PC-3 (cell line): ENCODE data around the gene RRBP1. TPM values are rescaled to one million over a fixed set of nuclear protein-coding genes. Genes with fewer than 3 reads are reported as not detected.

Source experiments
- ATAC-seq: fragments of 200-7000 bp; cut with Tn5 transposase; 2 replicates; pipeline ENCODE4 v1.9.1; 2020; ENCODE audit warnings: mild to moderate bottlenecking, moderate library complexity
- BruUV-seq: library from RNA; stranded (reverse); fragments of 400-500 nt; replicated peaks from 2 replicates; lab custom pipeline; 2021; lab: Mats Ljungman, UMichigan
- CTCF ChIA-PET: fragments of 300-600 bp; sonication (Branson Sonifier 250); formaldehyde crosslinking; loops from one replicate; lab custom pipeline; 2022; ENCODE audit warnings: antibody characterized with exemption; lab: Charles Lee
- POLR2A ChIA-PET: fragments of 300-600 bp; sonication (Branson Sonifier 250); formaldehyde crosslinking; loops from one replicate; lab custom pipeline; 2022; ENCODE audit warnings: antibody characterized with exemption; ENCODE audit not compliant: unreplicated experiment; lab: Charles Lee
- DNase-seq: peaks from one replicate; pipeline ENCODE4 v3.0.0-alpha.2; 2015
- H2AFZ ChIP-seq: fragments of 300-600 bp; sonication (generic); 2 replicates; pipeline ENCODE4 v1.6.0; 2016; ENCODE audit warnings: antibody characterized with exemption, low read length
- H3F3A ChIP-seq: fragments of 300-600 bp; sonication (generic); one replicate; pipeline ENCODE4 v1.6.0; 2017; ENCODE audit warnings: antibody characterized with exemption, low read length, control low read depth, mild to moderate bottlenecking; ENCODE audit not compliant: unreplicated experiment
- H3K27ac ChIP-seq: fragments of 300-600 bp; sonication (generic); 2 replicates; pipeline ENCODE4 v1.5.1; 2016; ENCODE audit warnings: mild to moderate bottlenecking, low read length
- H3K27me3 ChIP-seq: fragments of 300-600 bp; sonication (generic); 2 replicates; pipeline ENCODE4 v1.6.1; 2016; ENCODE audit warnings: low read length, mixed read lengths
- H3K36me3 ChIP-seq: fragments of 300-600 bp; sonication (generic); 2 replicates; pipeline ENCODE4 v1.6.1; 2016; ENCODE audit warnings: low read depth, mixed run types, low read length, mixed read lengths
- H3K4me1 ChIP-seq: fragments of 300-600 bp; sonication (generic); 2 replicates; pipeline ENCODE4 v1.5.1; 2016; ENCODE audit warnings: low read length; ENCODE audit not compliant: insufficient read depth
- H3K4me2 ChIP-seq: fragments of 300-600 bp; sonication (generic); 2 replicates; pipeline ENCODE4 v1.6.0; 2016; ENCODE audit warnings: low read length
- H3K4me3 ChIP-seq: fragments of 300-600 bp; sonication (generic); 2 replicates; pipeline ENCODE4 v1.5.1; 2016; ENCODE audit warnings: mild to moderate bottlenecking, low read length, mixed read lengths
- H3K79me2 ChIP-seq: fragments of 300-600 bp; sonication (generic); 2 replicates; pipeline ENCODE4 v1.6.1; 2017; ENCODE audit warnings: low read length, mixed read lengths
- H3K9ac ChIP-seq: fragments of 300-600 bp; sonication (generic); 2 replicates; pipeline ENCODE4 v1.6.0; 2016; ENCODE audit warnings: mild to moderate bottlenecking, low read length
- H3K9me2 ChIP-seq: fragments of 300-600 bp; sonication (generic); replicated peaks from 2 replicates; pipeline ENCODE4 v1.6.1; 2016; ENCODE audit warnings: mixed run types, low read length, mixed read lengths
- H3K9me3 ChIP-seq: fragments of 300-600 bp; sonication (generic); 2 replicates; pipeline ENCODE4 v1.6.1; 2016; ENCODE audit warnings: low read length, mixed read lengths
- H4K20me1 ChIP-seq: fragments of 300-600 bp; sonication (generic); 2 replicates; pipeline ENCODE4 v1.6.1; 2016; ENCODE audit warnings: low read length, mixed read lengths
- CTCF ChIP-seq: fragments of 300-600 bp; sonication (generic); conservative IDR thresholded peaks from 2 replicates; pipeline ENCODE4 v1.5.1; 2017; ENCODE audit warnings: antibody characterized with exemption, low read depth, mild to moderate bottlenecking, low read length
- EZH2 ChIP-seq: fragments of 300-600 bp; sonication (generic); IDR thresholded peaks from one replicate; pipeline ENCODE4 v1.6.1; 2017; ENCODE audit warnings: antibody characterized with exemption, mild to moderate bottlenecking, low read length; ENCODE audit not compliant: unreplicated experiment
- EZH2phosphoT487 ChIP-seq: fragments of 300-600 bp; sonication (generic); IDR thresholded peaks from 2 replicates; pipeline ENCODE4 v1.6.1; 2018; ENCODE audit warnings: mild to moderate bottlenecking, antibody characterized with exemption, low read length, borderline replicate concordance
- intact Hi-C: fragments of 100-400 bp; cut with micrococcal nuclease; formaldehyde crosslinking; loops from 2 replicates; pipeline ENCODE4 v1.9.0; 2023
- total RNA-seq: library from RNA; depleted of rRNA; stranded (reverse); fragments of >200 nt; gene quantifications from 2 replicates; pipeline ENCODE4 v1.2.3, GENCODE V29; 2014

The RRBP1 gene
- total RNA-seq, 1 experiment from 2014 or later = 176 TPM

GRCh38 chr20:17590245-17590644, 91.8 kb downstream of the RRBP1 start:
- no peak overlapping the region for H3K9ac ChIP-seq
- H3K4me3 ChIP-seq = no peak overlapping the region
- CTCF ChIA-PET = no interaction called here
- ATAC-seq (no peak), DNase-seq (no peak)
- POLR2A ChIA-PET = no interaction called here
- intact Hi-C loops = no loop called here
- no peak overlapping the region for H3K4me2 ChIP-seq
- no peak overlapping the region for H3K27ac ChIP-seq
- H2AFZ ChIP-seq = no peak overlapping the region
- peaks cover 44% of the 10 kb centered on the region for H4K20me1 ChIP-seq
- no peak for TF ChIP-seq CTCF
- TF ChIP-seq EZH2phosphoT487 = no peak
- no peak for TF ChIP-seq EZH2
- peaks cover 93% of the 10 kb centered on the region for H3K79me2 ChIP-seq
- H3F3A ChIP-seq = no peaks in the 10 kb centered on the region
- H3K27me3 ChIP-seq = no peaks in the 10 kb centered on the region
- BruUV-seq = no TSS peak
- no peaks in the 10 kb centered on the region for H3K9me2 ChIP-seq
- no peaks in the 10 kb centered on the region for H3K9me3 ChIP-seq
- peaks cover 26% of the 10 kb centered on the region for H3K4me1 ChIP-seq
- H3K36me3 ChIP-seq = peaks cover 13% of the 10 kb centered on the region

GRCh38 chr20:17589161-17589834, 92.7 kb downstream of the RRBP1 start:
- H3K27me3 ChIP-seq = no peaks in the 10 kb centered on the region
- no peak; the same call in 1 of the 2 replicates for ATAC-seq
- ChIA-PET CTCF (no interaction called here), POLR2A (no interaction called here)
- peaks cover 44% of the 10 kb centered on the region; the same call in 1 of the 2 replicates for H4K20me1 ChIP-seq
- BruUV-seq = no TSS peak
- H3K4me1 ChIP-seq = peaks cover 17% of the 10 kb centered on the region
- intact Hi-C loops = no loop called here
- peaks cover 19% of the 10 kb centered on the region for H3K36me3 ChIP-seq
- TF ChIP-seq EZH2 (no peak), EZH2phosphoT487 (no peak), CTCF (no peak)
- H3K27ac ChIP-seq = no peak overlapping the region
- DNase-seq = no peak
- H3K9ac ChIP-seq = no peak overlapping the region
- no peaks in the 10 kb centered on the region for H3F3A ChIP-seq
- no peak overlapping the region for H3K4me3 ChIP-seq
- H3K9me2 ChIP-seq = no peaks in the 10 kb centered on the region
- no peak overlapping the region for H3K4me2 ChIP-seq
- no peaks in the 10 kb centered on the region for H3K9me3 ChIP-seq
- no peak overlapping the region for H2AFZ ChIP-seq
- peaks cover 93% of the 10 kb centered on the region for H3K79me2 ChIP-seq

GRCh38 chr20:17587824-17588223, 94.2 kb downstream of the RRBP1 start:
- peaks cover 19% of the 10 kb centered on the region for H3K36me3 ChIP-seq
- H3K27me3 ChIP-seq = no peaks in the 10 kb centered on the region
- H3K9me3 ChIP-seq = no peaks in the 10 kb centered on the region
- no peak for TF ChIP-seq EZH2phosphoT487
- TF ChIP-seq EZH2 = no peak
- TF ChIP-seq CTCF = no peak
- no peak overlapping the region for H3K27ac ChIP-seq
- ChIA-PET CTCF (no interaction called here), POLR2A (no interaction called here)
- no peak overlapping the region for H2AFZ ChIP-seq
- ATAC-seq (no peak), DNase-seq (no peak)
- peaks cover 4% of the 10 kb centered on the region; the same call in 1 of the 2 replicates for H3K4me1 ChIP-seq
- BruUV-seq = no TSS peak
- H3K4me3 ChIP-seq = no peak overlapping the region
- H3K9ac ChIP-seq = no peak overlapping the region
- peaks cover 98% of the 10 kb centered on the region for H3K79me2 ChIP-seq
- H4K20me1 ChIP-seq = peaks cover 44% of the 10 kb centered on the region; the same call in 1 of the 2 replicates
- intact Hi-C loops = no loop called here
- H3K4me2 ChIP-seq = no peak overlapping the region
- no peaks in the 10 kb centered on the region for H3K9me2 ChIP-seq
- no peaks in the 10 kb centered on the region for H3F3A ChIP-seq
